Coronary artery (tissue), 2 donors: Measurements from ENCODE around the gene IFNK.
A peak's percentile ranks its signal among the peaks of the same experiment; 100 is the strongest.

ENCODE experiments used
- DNase-seq: peaks from one replicate; pipeline ENCODE4 v3.0.0-alpha.2; 2017; ENCODE audit warnings: low spot score
- H3K27ac ChIP-seq, 2 donors: fragments of 200-600 bp; sonication (generic); one replicate each; pipeline ENCODE4 v1.5.1; 2016 to 2019
- H3K4me3 ChIP-seq: fragments of 200-600 bp; sonication (generic); 2 replicates; pipeline ENCODE4 v1.5.1; 2016; ENCODE audit warnings: mild to moderate bottlenecking, moderate library complexity
- TF ChIP-seq, protein P1 (sequence below): fragments of 200-600 bp; sonication (generic); IDR thresholded peaks from one replicate; pipeline ENCODE4 v1.5.1; 2019; ENCODE audit warnings: antibody characterized with exemption

Gene IFNK

DNA sequence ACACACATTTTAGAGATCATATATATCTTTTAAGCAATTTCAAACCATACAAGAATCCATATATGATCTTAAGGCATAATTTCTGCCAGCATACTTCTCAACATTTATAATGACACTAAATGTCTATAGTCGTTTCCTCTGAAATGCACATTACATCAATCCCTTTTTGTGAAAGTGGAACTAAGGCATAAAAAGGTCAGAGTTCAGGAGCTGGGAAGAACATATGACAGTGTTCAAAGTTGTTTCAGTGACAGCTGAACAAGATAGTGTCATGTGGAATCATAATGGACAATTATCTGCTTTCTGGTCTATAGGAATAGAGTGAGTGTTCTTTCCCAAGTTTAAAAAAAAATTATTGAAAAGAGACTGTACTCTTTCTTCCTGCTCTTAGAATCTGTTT is 8.0 kb downstream of the IFNK start:
- TF ChIP-seq, protein P1, sequence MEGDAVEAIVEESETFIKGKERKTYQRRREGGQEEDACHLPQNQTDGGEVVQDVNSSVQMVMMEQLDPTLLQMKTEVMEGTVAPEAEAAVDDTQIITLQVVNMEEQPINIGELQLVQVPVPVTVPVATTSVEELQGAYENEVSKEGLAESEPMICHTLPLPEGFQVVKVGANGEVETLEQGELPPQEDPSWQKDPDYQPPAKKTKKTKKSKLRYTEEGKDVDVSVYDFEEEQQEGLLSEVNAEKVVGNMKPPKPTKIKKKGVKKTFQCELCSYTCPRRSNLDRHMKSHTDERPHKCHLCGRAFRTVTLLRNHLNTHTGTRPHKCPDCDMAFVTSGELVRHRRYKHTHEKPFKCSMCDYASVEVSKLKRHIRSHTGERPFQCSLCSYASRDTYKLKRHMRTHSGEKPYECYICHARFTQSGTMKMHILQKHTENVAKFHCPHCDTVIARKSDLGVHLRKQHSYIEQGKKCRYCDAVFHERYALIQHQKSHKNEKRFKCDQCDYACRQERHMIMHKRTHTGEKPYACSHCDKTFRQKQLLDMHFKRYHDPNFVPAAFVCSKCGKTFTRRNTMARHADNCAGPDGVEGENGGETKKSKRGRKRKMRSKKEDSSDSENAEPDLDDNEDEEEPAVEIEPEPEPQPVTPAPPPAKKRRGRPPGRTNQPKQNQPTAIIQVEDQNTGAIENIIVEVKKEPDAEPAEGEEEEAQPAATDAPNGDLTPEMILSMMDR = no peak
- Histone ChIP-seq H3K4me3 (no peak overlapping the region), H3K27ac (no peak overlapping the region)
- no peak for DNase-seq

DNA sequence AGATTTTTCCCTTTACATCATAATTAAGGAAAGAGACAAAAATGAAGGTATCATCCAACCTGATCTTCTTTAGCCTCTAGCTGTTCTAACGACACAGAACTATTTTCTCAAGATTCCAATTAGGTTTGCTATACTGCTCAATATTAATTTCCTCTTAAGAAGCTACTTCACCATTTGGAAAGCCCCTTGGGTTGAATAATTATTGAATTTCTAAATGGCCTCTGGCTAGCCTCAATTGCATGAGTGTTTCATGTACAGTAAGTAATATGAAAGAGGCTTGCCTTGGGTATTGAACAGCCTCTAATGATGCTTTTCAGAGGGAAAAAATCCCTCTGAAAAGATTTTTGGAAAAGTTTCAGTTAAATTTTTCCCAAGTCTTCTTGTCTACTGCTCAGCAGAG is 9.2 kb downstream of the IFNK start:
- H3K27ac ChIP-seq = peak overlapping the region in 1 of 2 donors; percentile 44
- no peak for DNase-seq
- TF ChIP-seq, protein P1 = no peak

DNA sequence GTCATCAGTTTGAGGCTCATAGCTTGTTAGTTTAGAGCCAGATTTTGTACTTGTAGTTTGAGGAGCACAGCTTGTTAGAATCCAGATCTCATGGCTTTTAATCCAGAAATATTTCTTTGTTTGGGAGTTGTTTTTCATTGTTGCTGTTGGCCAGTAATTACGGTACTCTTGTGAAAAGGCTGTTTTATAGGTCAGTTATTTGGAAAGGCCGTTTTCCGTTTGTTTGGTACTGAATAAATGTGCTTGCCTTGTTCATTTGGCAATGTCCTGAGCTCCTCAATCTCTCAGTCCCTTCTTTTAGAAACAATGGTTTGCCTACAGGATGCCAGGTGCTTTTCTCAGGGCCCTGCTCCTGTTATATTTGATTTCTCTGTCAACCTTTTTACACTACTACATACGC is 10.0 kb downstream of the IFNK start:
- Histone ChIP-seq H3K27ac (peak overlapping the region; percentile 44 to 75), H3K4me3 (peak overlapping the region; percentile 29)
- TF ChIP-seq, protein P1 = no peak
- no peak for DNase-seq

More for the DNA sequence above, 9.2 kb downstream of the IFNK start:
- H3K4me3 ChIP-seq = no peak overlapping the region

DNA sequence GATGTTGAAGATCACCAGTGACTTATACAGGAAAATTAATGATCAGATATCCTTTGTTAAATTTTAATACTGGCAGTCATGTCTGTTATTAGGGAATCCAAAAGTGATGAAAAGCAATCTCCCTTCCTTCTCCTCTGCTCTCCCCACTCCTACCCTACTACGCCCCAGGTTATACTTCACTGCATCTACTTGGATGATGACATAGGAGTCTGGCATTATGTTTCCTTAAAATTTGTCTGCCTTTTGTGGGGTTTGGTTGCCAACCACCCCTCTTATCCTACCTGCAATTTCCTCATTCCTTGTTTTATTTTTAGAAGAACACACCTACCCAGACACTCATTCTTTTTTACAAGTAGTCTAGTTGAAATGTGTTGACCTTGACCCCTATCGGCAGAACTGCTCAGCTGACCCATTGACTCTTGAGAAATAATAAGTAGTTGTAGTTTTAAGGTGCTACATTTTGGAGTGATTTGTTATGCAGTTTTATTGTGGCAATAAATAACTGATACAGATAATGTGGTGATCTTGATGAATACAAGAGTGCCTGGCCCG is 10.6 kb downstream of the IFNK start:
- TF ChIP-seq, protein P1 = no peak
- Histone ChIP-seq H3K4me3 (peak overlapping the region; percentile 29), H3K27ac (peak overlapping the region; percentile 44 to 75)
- DNase-seq = no peak

DNA sequence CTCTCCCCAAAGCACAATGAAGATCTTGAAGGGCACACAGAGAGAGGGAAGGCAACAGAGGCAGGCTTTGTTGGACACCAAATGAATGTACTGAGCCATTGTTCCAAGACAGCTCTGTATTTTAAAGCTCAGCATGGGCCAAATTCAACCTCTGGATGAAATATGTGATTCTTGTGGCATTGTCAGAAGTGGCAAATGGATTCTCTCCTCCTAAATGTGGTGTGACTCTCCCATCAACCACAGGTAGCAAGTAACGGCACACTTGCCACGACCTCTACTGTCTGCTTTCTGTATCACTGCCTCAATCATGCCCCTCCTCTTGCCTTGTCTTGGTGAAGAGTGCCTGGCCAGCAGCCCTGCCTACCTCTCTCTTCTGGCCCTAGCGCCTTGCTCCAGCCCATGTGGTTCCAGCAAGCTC is 11.6 kb downstream of the IFNK start:
- no peak overlapping the region for H3K27ac ChIP-seq

DNA sequence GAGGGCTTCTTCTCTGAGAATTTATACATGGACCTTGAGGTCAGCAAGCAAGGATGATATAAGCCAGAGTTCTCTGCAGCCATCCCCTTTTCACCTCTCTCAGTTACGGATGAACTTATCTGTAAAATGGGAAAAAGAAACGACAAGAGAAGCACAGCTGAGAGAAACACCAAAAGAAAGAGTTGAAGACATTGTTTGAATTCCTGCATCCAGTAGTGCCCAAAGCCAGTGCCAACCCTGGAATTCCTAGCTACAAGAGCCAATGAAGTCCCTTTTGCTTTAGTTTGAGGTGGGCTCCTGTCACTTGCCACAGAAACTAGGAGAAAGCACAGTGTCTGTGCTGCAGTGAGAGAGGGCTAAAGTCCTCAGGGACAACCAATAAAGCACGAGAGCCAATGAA is 12.1 kb downstream of the IFNK start:
- no peak overlapping the region for H3K4me3 ChIP-seq
- H3K27ac ChIP-seq = no peak overlapping the region
- no peak for DNase-seq
- TF ChIP-seq, protein P1 = no peak

More for the DNA sequence above, 11.6 kb downstream of the IFNK start:
- DNase-seq = no peak
- TF ChIP-seq, protein P1 = no peak
- H3K4me3 ChIP-seq = no peak overlapping the region

DNA sequence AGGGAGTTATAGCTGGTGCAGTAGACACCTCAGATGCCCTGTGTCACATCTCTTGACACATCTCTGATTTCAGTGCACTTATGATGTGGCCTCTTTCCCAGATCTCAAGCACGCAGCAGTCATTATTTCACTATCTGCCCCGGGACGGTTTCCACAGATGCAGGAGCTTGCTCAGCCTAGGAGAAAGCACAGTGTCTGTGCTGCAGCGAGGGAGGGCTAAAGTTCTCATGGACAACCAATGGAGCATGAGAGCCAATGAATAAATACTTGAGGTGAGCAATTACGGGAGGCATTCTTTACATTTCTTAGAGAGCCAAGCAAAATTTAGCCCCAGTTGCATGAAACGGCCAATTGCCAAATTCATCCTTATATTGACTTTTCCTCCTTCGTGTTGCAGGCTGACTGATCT is 12.9 kb downstream of the IFNK start:
- no peak for DNase-seq
- no peak overlapping the region for H3K4me3 ChIP-seq
- TF ChIP-seq, protein P1 = no peak
- H3K27ac ChIP-seq = no peak overlapping the region
